HG03460 (cell line): Measurements from ENCODE around the gene TMEM39B.
"Not testable (repeated sequence)": the region's sequence is repeated elsewhere in the genome, so short reads cannot be mapped to it uniquely, and the experiment has no call there.

ENCODE experiments used
- ATAC-seq: cut with Tn5 transposase; IDR thresholded peaks from one replicate; pipeline ENCODE4 v1.9.1; 2021; ENCODE audit not compliant: unreplicated experiment

The TMEM39B gene

GRCh38 chr1:32068957-32069588 is 3.7 kb upstream of the TMEM39B start:
- ATAC-seq, result no peak

- no peak for ATAC-seq
Observed at GRCh38 chr1:32071758-32072621, 749 bp upstream of the TMEM39B start.

GRCh38 chr1:32073299-32074229 is 825 bp downstream of the TMEM39B start:
- no peak for ATAC-seq

- ATAC-seq, result no peak
Observed at GRCh38 chr1:32074841-32075240, 2.1 kb downstream of the TMEM39B start.

GRCh38 chr1:32077451-32077850 is 4.7 kb downstream of the TMEM39B start:
- no peak for ATAC-seq

GRCh38 chr1:32082022-32082421 is 9.3 kb downstream of the TMEM39B start:
- ATAC-seq, result no peak

- ATAC-seq, result not testable (repeated sequence)
Observed at GRCh38 chr1:32086381-32086780, 13.6 kb downstream of the TMEM39B start.

GRCh38 chr1:32091176-32091575 is 18.4 kb downstream of the TMEM39B start:
- ATAC-seq, result no peak

GRCh38 chr1:32091591-32091990 is 18.9 kb downstream of the TMEM39B start:
- no peak for ATAC-seq

- ATAC-seq, result no peak
Observed at GRCh38 chr1:32094746-32095521, 22.2 kb downstream of the TMEM39B start.

- ATAC-seq, result no peak
Observed at GRCh38 chr1:32099426-32099825, 26.7 kb downstream of the TMEM39B start.

GRCh38 chr1:32100359-32100758 is 27.6 kb downstream of the TMEM39B start:
- ATAC-seq, result no peak

- no peak for ATAC-seq
Observed at GRCh38 chr1:32100807-32101708, 28.3 kb downstream of the TMEM39B start.

- no peak for ATAC-seq
Observed at GRCh38 chr1:32104127-32104526, 31.4 kb downstream of the TMEM39B start.

GRCh38 chr1:32105338-32105737 is 32.6 kb downstream of the TMEM39B start:
- no peak for ATAC-seq

- ATAC-seq, result no peak
Observed at GRCh38 chr1:32106663-32107275, 34.0 kb downstream of the TMEM39B start.

GRCh38 chr1:32107742-32108661 is 35.3 kb downstream of the TMEM39B start, which contains the start of gene KPNA6:
TSS of gene KPNA6 (plus strand) at chr1:32108056. CDS start at chr1:32108131, 75 bp downstream.
- ATAC-seq, result peak; percentile 57
